ENCODE results near the gene SKIDA1.

The SKIDA1 gene

GRCh38 chr10:21515361-21516241, 9.9 kb downstream of the SKIDA1 start:
- DNase-seq (ENCODE audit: low read depth in 1 of 2, low spot score in 1 of 2), result no peak
- H3K27me3 ChIP-seq (ENCODE audit: insufficient read depth, poor library complexity, severe bottlenecking), result peaks cover 9% of the 10 kb centered on the region
- no peak overlapping the region for H3K4me3 ChIP-seq (replicated peaks; ENCODE audit: insufficient read depth, low read length)
- TF ChIP-seq CTCF (IDR thresholded peaks at IDR 0.05; ENCODE audit: insufficient read depth, low read length), result no peak
- no peak for TF ChIP-seq SPI1 (IDR thresholded peaks at IDR 0.05; ENCODE audit: borderline replicate concordance, low read depth)
- no peak for TF ChIP-seq REST (IDR thresholded peaks at IDR 0.05; ENCODE audit: insufficient replicate concordance, low read depth)
- TF ChIP-seq GABPA (IDR thresholded peaks at IDR 0.05; ENCODE audit: low read depth), result no peak
- no peak for TF ChIP-seq POLR2AphosphoS5 (IDR thresholded peaks at IDR 0.05; ENCODE audit: low read depth)
- H3K27ac ChIP-seq (replicated peaks), result no peak overlapping the region

GRCh38 chr10:21514818-21515351, 10.6 kb downstream of the SKIDA1 start:
- Histone ChIP-seq H3K27me3 (ENCODE audit: insufficient read depth, poor library complexity, severe bottlenecking) (peaks cover 9% of the 10 kb centered on the region), H3K4me3 (replicated peaks; ENCODE audit: insufficient read depth, low read length) (no peak overlapping the region), H3K27ac (replicated peaks) (no peak overlapping the region)
- TF ChIP-seq GABPA (IDR thresholded peaks at IDR 0.05; ENCODE audit: low read depth), result no peak
- no peak for TF ChIP-seq CTCF (IDR thresholded peaks at IDR 0.05; ENCODE audit: insufficient read depth, low read length)
- TF ChIP-seq REST (IDR thresholded peaks at IDR 0.05; ENCODE audit: insufficient replicate concordance, low read depth), result no peak
- no peak for TF ChIP-seq SPI1 (IDR thresholded peaks at IDR 0.05; ENCODE audit: borderline replicate concordance, low read depth)
- TF ChIP-seq POLR2AphosphoS5 (IDR thresholded peaks at IDR 0.05; ENCODE audit: low read depth), result no peak
- no peak for DNase-seq (ENCODE audit: low read depth in 1 of 2, low spot score in 1 of 2)

- Histone ChIP-seq H3K27ac (replicated peaks) (no peak overlapping the region), H3K4me3 (replicated peaks; ENCODE audit: insufficient read depth, low read length) (no peak overlapping the region), H3K27me3 (ENCODE audit: insufficient read depth, poor library complexity, severe bottlenecking) (peaks cover 8% of the 10 kb centered on the region)
- no peak for TF ChIP-seq POLR2AphosphoS5 (IDR thresholded peaks at IDR 0.05; ENCODE audit: low read depth)
- no peak for TF ChIP-seq SPI1 (IDR thresholded peaks at IDR 0.05; ENCODE audit: borderline replicate concordance, low read depth)
- no peak for TF ChIP-seq CTCF (IDR thresholded peaks at IDR 0.05; ENCODE audit: insufficient read depth, low read length)
- no peak for TF ChIP-seq REST (IDR thresholded peaks at IDR 0.05; ENCODE audit: insufficient replicate concordance, low read depth)
- TF ChIP-seq GABPA (IDR thresholded peaks at IDR 0.05; ENCODE audit: low read depth), result no peak
- DNase-seq (ENCODE audit: low read depth in 1 of 2, low spot score in 1 of 2), result no peak
Observed at GRCh38 chr10:21514129-21514817, 11.2 kb downstream of the SKIDA1 start.
